ENCODE results near the gene TRAPPC5. TPM values are rescaled to one million over a fixed set of nuclear protein-coding genes. Genes with fewer than 3 reads are reported as not detected.

Gene TRAPPC5
- polyA plus RNA-seq, 1 of the 3 experiments (the other 2 are of a cell fraction): 49.4 TPM

- no peaks in the 10 kb centered on the region for H3F3A ChIP-seq (replicated peaks; ENCODE audit: insufficient read depth)
- peaks cover 51% of the 10 kb centered on the region for H3K27me3 ChIP-seq (ENCODE audit: insufficient read depth)
- H3K9ac ChIP-seq: no peak overlapping the region
- DNase-seq: no peak
- H2AFZ ChIP-seq (ENCODE audit: low read depth): no peak overlapping the region
- H3K4me3 ChIP-seq (ENCODE audit: low read depth in 2 of 2, low read length in 1 of 2): no peak overlapping the region
- no peaks in the 10 kb centered on the region for H3K9me3 ChIP-seq
- ChIA-PET POLR2A (no interaction called here), CTCF (interaction anchor here (1.9 to 5.7 kb wide), 2 partner anchors 32 to 80 kb away, joined by 11 to 43 read pairs; partner anchors contain the start of gene TRAPPC5)
- H3K27ac ChIP-seq (ENCODE audit: low read depth in 2 of 2, low read length in 1 of 2): no peak overlapping the region
- no peak overlapping the region for H3K4me2 ChIP-seq
- 32% methylated on average over 15 of the region's 15 CpGs for WGBS (ENCODE audit: low lambda C conversion rate)
- no peaks in the 10 kb centered on the region for H4K20me1 ChIP-seq (ENCODE audit: insufficient read depth)
- H3K9me2 ChIP-seq: no peaks in the 10 kb centered on the region
- H3K36me3 ChIP-seq (replicated peaks in 1 of 2; ENCODE audit: control insufficient read depth in 1 of 2, insufficient read depth in 2 of 2, low read length in 1 of 2): no peaks in the 10 kb centered on the region
- H3K4me1 ChIP-seq (ENCODE audit: control insufficient read depth in 1 of 2, insufficient read depth in 2 of 2, low read depth in 1 of 2, low read length in 1 of 2): peaks cover 0 to 3% of the 10 kb centered on the region in 2 experiments; a peak in 1 of 4 replicates
- TF ChIP-seq RAD21 (IDR thresholded peaks at IDR 0.05; ENCODE audit: low read length) (no peak), CHD2 (IDR thresholded peaks at IDR 0.05; ENCODE audit: low read length, partially characterized antibody) (no peak), GABPA (IDR thresholded peaks at IDR 0.05; ENCODE audit: low read depth) (no peak), GATA2 (CRISPR knock-in tag; IDR thresholded peaks at IDR 0.05) (no peak), EZH2phosphoT487 (IDR thresholded peaks at IDR 0.05; ENCODE audit: borderline replicate concordance, low read depth) (no peak), FOSL2 (IDR thresholded peaks at IDR 0.05; ENCODE audit: borderline replicate concordance, low read depth) (no peak), MEF2A (IDR thresholded peaks at IDR 0.05; ENCODE audit: borderline replicate concordance, low read depth) (no peak), NFIC (IDR thresholded peaks at IDR 0.05; ENCODE audit: borderline replicate concordance) (no peak), SIN3A (IDR thresholded peaks at IDR 0.05; ENCODE audit: borderline replicate concordance, low read depth, low read length) (no peak)
- TF ChIP-seq, protein P1, sequence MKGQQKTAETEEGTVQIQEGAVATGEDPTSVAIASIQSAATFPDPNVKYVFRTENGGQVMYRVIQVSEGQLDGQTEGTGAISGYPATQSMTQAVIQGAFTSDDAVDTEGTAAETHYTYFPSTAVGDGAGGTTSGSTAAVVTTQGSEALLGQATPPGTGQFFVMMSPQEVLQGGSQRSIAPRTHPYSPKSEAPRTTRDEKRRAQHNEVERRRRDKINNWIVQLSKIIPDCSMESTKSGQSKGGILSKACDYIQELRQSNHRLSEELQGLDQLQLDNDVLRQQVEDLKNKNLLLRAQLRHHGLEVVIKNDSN (IDR thresholded peaks at IDR 0.05; ENCODE audit: borderline replicate concordance, low read depth): no peak
- TF ChIP-seq, protein P2, sequence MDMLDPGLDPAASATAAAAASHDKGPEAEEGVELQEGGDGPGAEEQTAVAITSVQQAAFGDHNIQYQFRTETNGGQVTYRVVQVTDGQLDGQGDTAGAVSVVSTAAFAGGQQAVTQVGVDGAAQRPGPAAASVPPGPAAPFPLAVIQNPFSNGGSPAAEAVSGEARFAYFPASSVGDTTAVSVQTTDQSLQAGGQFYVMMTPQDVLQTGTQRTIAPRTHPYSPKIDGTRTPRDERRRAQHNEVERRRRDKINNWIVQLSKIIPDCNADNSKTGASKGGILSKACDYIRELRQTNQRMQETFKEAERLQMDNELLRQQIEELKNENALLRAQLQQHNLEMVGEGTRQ (IDR thresholded peaks at IDR 0.05; ENCODE audit: borderline replicate concordance, low read depth, low read length): no peak
- no peaks in the 10 kb centered on the region for H3K79me2 ChIP-seq (ENCODE audit: insufficient read depth)
These were observed 32.2 kb upstream of the TRAPPC5 start for GRCh38 chr19:7648265-7649014.

- Histone ChIP-seq H3K4me3 (ENCODE audit: low read depth in 2 of 2, low read length in 1 of 2) (no peak overlapping the region), H3K4me2 (no peak overlapping the region), H3K4me1 (ENCODE audit: control insufficient read depth in 1 of 2, insufficient read depth in 2 of 2, low read depth in 1 of 2, low read length in 1 of 2) (peaks cover 0 to 3% of the 10 kb centered on the region in 2 experiments; a peak in 1 of 4 replicates), H3K9me2 (no peaks in the 10 kb centered on the region), H2AFZ (ENCODE audit: low read depth) (no peak overlapping the region), H4K20me1 (ENCODE audit: insufficient read depth) (no peaks in the 10 kb centered on the region), H3K36me3 (replicated peaks in 1 of 2; ENCODE audit: control insufficient read depth in 1 of 2, insufficient read depth in 2 of 2, low read length in 1 of 2) (no peaks in the 10 kb centered on the region), H3K9me3 (no peaks in the 10 kb centered on the region), H3F3A (replicated peaks; ENCODE audit: insufficient read depth) (no peaks in the 10 kb centered on the region), H3K27ac (ENCODE audit: low read depth in 2 of 2, low read length in 1 of 2) (no peak overlapping the region), H3K27me3 (ENCODE audit: insufficient read depth) (peaks cover 49% of the 10 kb centered on the region), H3K79me2 (ENCODE audit: insufficient read depth) (no peaks in the 10 kb centered on the region), H3K9ac (no peak overlapping the region)
- WGBS (ENCODE audit: low lambda C conversion rate): 6% methylated on average over 2 of the region's 2 CpGs
- CTCF ChIA-PET: interaction anchor here (1.2 to 5.7 kb wide), 4 partner anchors 30 to 150 kb away, joined by 3 to 43 read pairs (median 18); partner anchors contain the start of gene TRAPPC5
- DNase-seq: peak; percentile 19
- POLR2A ChIA-PET: no interaction called here
- no peak for TF ChIP-seq PBX3 (IDR thresholded peaks at IDR 0.05)
These were observed 30.5 kb upstream of the TRAPPC5 start for GRCh38 chr19:7650148-7650547.
